HPDE6-E6E7 (cell line): ENCODE measurements around the gene GRHL1.

Experiments
- DNase-seq: peaks from one replicate; pipeline ENCODE4 v3.0.0; 2011; ENCODE audit warnings: missing footprints; ENCODE audit errors: extremely low spot score

The GRHL1 gene

DNA sequence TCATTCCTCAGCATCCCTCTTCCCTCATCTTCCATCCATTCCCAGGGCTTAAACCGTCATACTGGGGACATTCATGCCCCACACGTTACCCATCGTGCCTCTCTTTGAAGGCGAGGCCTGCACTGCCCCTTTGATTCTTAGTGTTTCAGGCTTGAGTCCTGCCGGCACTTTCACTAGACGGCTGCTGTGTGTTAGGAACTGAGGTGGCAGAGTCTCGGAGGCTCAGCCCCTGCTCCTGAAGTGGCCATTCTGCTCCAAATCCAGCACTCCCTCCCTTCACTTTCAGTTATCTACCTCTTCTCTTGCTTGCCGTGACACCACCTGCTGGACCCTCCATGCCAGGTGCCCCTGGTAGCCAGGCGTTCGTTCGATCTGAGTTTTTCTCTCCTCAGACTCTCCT lies 43.0 kb downstream of the GRHL1 start:
- no peak for DNase-seq

DNA sequence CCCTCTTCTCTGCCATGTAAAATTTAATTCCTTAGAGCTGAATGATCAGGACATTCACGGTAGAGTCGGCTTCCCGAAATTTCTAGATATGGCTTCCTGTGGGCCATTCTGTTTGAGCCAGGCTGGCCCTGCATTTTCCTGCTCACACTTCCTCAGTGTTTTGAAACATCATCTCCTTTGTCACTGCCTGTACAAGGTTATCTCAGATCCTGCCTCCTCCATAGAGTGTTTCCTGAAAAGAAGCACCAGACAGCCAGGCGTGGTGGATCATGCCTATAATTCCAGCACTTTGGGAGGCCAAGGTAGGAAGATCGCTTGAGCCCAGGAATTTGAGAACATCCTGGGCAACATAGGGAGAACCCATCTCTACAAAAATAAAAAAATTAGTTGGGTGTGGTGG lies 43.6 kb downstream of the GRHL1 start:
- no peak for DNase-seq

DNA sequence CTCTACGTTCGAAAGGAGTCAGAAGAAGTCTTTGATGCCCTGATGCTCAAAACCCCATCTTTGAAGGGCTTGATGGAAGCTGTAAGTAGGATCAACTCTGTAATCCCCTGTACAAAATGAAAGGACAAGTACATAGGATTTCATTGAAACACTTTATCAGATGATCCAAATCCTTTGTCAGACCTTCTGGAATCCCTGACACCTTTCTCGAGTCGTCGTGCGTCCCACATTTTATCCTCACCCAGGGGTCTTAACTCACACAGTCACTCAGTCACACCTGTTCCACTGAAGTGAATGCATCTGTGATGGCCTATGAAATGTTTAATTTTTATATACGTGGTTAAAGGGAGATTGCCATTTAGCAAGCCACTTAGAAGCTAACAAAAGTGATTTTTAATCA lies 44.8 kb downstream of the GRHL1 start:
- no peak for DNase-seq

DNA sequence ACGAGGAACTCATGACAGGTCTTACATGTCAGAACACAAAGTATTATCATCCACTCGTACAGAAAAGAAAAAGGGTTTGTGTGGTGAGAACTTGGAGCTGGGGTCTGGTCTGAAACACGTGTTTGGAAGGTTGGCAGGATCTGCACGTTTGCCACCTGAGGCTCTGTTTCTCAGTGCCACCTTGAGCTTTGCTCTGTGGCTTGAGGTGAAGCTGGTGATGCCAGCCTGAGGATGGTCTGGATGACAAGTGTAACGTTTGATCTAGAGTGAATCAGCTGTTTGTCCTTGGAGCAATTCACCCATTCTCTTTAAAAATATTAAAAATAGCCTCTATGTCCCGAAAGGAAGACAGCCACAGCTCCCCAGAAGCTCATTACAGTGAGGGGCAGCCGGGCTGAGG lies 46.4 kb downstream of the GRHL1 start:
- DNase-seq = no peak

DNA sequence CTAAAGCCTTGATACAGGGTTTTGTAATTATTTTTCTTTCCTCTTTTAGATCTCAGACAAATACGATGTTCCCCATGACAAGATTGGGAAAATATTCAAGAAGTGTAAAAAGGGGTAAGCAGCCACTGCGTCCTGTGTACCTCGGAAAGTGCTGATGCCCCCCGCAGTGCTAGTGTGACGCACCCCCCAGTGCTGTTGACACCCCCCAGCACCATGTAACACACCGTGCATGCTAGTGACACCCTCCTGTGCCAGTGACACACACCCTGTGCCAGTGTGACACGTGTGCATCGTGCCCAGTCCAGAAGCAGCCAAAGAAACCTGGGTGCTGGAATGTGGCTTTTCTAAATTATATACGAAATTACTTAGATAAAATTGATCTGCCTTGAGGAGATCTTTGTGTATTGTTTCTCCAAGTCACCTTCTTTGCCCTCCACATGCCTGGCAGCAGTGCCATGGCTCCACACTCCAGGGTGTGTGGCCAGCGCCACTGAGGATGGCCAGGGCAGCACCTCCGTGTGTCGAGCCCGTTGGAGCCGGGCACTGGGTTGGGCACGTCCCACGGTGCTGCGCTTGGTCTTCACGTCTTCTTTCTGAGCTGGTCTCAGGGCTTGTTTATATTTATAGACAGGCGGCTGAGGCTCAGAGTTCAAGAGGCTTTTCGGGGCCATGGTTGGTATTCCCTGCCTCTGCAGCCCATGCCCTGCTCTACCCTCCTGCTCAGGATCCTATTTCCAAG lies 47.6 kb downstream of the GRHL1 start:
- no peak for DNase-seq

DNA sequence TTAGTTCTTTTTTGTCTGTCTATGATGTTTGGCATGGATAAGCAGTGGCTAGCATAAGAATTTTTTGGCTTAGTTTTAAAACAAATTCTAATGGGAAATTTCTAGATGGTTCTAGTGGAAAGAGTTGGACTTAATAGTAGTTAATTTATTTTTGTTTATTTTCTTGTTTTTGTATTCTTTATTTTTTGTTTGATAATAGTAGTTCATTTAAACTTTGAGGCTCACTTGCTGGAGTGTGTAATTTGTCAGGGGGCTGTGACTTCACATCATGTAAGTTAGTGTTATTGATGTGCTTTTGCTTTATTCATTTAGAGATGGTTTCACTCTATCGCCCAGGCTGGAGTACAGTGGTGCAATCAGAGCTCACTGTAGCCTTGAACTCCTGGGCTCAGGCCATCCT lies 48.2 kb downstream of the GRHL1 start:
- no peak for DNase-seq

DNA sequence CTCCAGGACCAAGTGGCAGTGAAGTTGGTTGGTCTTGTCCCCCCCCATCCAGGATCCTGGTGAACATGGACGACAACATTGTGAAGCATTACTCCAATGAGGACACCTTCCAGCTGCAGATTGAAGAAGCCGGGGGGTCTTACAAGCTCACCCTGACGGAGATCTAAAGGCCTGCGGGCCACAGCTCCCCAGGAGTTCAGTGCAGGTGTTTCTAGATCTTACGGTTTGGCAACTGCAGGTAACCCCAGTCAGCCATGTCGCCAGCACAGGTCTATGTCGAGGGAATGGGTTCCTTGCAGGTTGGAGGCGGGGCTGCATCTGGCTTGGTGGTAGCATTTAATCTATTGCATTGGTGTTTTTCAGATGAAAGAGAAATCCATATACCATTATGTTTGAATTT lies 49.0 kb downstream of the GRHL1 start:
- DNase-seq = no peak

DNA sequence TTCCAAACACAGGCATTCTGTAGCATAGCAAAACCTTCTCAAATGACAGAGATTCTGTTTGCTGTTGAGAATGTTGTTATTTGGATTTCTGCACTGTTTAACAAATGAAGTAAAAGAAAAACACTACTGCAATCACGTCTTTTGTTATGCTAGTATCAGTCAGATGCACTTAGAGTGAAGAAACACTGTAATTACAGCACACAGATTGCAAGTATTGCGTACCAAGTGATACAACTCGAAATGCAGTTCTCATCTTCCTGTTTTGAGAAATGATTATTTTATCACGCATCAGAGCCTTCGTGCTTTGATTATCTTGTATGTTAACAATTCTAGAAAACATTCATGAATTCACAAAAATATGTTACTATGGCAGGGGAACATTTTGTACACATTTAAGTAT lies 50.1 kb downstream of the GRHL1 start:
- no peak for DNase-seq

DNA sequence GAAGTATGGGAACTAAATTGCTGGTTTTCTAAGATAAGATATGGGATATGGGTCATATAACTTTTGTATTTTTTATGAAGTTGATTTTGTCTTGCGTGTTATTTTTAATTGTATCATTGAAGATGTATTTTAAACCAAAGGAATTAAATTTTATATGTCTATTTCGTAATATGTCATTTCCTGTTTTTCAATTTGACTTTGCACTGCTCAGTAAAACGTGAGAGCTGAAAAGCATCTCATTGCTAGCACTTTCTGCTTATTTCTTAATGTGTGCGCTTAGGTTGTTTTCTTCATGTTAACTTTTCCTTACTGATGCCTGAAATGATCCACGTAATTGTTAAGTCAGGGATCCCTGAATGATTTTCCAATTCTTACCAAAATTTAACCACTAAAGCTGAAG lies 50.6 kb downstream of the GRHL1 start:
- DNase-seq = no peak

DNA sequence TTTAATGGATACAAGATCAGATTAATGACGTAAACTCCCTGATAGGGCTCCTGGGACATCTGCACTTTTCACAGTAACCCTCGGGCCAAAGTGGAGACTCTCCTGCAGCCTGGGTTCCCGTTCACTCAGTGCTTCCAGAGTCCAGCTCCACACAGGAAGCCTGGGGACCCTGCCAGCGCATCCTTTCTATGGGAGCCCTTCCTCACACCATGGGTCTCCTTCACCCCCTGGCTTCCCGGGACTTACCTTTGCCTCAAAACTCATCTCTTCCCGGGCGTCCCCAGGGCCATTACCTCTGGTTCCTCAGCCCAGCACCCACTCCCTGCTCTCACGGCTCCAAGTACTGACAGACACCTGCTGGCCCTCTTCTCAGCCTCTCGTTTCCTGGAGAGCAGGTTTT lies 51.2 kb downstream of the GRHL1 start:
- DNase-seq = no peak

DNA sequence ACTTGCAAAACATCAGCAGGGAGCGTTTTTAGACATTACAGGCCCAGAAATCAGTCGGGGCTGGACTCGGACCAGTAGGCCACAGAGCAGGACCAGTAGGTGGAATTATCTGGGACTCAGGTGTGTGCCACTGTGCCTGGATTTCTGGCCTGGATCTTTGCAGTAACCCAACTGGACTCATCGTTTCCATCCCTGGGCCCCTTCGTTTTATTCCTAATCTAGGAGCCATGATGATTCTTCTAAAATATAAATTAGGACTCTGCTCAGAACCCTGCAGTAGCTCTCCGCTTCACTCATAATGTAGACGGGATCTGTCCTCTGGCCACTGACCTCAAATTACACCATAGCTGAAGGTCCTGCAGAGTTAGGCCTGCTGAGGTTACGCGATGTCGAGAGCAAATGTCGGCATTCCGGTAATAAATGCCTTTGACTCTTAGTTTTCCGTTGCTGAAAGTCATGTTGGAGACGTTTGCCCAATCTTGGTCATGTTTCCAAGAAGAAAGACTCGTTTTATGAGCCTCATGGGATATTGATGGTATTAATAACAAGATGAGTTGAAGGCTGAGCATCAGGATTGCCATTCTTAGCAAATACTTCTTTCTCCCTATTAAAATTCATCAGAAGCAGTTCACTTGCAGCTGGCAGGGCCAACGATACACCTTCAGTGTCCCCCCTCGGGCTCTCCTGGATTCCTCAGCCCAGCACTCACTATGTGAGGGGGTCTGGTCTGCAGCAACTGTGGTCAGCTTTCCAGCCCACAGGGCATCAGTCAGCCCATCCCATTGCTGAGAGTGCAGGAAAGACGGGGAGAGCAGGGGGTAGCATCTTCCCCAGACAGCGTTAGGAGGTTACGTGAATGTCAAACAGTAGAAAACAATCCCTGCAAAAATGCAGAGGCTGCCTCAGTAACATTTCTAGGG lies 52.0 kb downstream of the GRHL1 start:
- no peak for DNase-seq

DNA sequence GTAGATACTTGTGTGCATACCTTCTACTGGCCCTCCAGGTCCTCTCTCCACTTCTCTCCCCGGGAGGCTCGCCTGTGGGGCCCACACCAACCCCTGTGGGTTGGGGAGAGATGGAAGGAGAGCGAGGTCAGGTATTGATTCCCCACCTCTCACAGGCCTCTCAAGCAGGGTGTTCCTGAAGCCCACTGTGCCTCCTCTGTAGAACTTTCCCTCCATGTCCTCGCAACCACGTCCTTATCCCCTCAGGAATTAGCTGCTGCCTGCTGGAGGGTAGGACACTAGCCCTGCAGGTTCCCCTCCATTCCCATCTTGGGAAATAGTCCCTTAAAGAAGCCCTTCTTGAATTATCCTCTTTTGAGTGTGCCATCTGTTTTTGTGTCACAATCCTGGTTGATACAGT lies 52.9 kb downstream of the GRHL1 start:
- no peak for DNase-seq

DNA sequence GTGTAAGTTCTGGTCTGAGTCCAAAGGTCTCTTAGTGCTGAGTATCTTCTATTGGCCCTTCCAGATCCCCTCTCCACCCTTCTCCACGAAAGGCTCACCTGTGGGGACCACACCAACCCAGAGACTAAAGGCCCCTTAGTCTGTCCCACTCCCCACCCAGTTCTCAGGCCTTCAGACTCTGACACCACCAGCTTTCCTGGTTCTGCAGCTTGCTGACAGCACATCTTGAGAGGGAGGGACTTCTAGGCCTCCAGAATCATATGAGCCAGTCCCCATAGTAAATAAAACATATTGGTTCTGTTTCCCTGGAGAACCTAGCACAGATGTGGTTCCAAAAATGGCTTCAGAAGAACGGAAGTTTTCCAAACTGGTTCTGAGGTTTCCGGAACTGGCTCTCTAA lies 53.3 kb downstream of the GRHL1 start:
- no peak for DNase-seq

DNA sequence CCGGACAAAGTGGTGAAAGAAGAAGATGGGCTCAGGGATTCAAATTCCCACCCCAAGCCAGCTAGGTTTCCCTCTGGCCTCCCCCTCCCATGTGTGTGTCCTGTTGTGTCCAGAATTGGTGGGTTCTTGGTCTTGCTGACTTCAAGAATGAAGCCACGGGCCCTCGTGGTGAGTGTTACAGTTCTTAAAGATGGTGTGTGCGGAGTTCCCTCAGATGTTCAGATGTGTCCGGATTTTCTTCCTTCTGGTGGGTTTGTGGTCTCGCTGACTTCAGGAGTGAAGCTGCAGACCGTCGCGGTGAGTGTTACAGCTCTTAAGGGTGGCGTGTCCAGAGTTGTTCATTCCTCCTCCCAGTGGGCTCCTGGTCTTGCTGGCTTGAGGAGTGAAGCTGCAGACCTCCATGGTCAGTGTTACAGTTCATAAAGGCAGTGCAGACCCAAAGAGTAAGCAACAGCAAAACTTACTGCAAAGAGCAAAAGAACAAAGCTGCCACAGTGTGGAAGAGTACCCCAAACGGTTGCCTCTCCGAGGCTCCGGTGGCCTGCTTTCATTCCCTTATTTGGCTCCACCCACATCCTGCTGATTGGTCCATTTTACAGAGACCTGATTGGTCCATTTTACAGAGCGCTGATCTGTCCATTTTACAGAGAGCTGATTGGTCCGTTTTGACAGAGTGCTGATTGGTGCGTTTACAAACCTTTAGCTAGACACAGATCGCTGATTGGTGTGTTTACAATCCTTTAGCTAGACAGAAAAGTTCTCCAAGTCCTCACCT lies 54.2 kb downstream of the GRHL1 start:
- no peak for DNase-seq

DNA sequence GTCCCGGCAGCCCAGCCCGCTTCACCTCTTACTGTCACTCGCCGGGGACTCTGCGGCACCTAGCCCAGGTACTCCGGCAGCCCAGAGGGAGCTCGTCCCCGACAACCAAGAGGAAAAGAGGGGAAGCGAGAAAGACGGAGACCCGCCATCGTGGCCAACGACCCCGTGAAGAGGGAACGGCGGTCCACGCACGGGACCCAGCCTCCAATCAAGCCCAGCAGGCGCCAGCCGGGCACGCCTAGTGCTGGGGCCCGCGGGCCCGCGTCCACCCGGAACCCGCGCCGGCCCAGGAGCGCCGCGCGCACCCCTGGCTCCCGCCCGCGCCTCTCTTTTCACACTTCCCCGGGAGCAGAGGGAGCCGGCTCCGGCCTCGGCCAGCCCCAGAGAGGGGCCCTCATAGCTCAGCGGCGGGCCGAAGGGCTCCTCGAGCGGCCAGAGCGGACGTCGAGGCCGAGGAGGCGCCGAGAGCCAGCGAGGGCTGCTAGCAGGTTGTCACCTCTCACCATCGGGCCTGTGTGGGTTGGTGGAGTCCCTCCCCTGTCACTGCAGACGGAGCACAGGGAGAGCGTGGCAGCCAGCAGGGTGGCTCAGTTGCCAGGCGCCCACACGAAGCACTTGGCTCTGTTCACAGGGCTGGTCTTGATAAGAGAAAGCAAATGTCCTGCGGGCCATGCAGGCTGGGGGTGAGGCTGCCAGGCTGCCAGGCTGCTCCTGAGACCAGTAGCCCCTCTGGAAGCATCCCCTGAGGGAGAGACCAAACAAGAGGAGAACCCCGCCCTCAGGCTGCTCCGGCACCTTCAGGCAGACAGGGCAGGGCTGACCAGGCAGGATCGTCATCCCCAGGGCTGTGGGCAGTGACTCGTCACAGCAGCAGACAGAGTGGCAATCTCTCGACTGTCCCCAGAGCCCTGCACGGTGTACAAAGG lies 55.0 kb downstream of the GRHL1 start:
- no peak for DNase-seq

DNA sequence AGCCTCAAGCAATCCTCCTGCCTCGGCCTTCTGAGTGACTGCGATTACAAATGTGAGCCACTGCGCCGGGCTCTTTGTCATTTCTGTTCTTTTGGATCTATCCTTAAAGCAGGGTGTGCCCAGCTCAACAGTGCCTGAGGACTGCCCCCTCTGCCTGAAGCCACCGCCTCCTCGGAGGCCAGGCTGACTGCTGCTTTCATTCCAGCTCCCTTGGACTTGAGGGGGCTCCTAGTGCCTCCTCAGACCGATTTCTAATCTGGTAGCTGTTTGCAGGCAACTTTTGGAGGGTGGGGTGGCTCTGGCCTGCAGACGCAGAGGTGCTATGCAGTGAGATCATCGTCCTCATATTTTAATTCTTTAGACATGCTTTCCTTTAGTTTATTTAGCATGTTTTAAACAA lies 55.9 kb downstream of the GRHL1 start:
- no peak for DNase-seq

DNA sequence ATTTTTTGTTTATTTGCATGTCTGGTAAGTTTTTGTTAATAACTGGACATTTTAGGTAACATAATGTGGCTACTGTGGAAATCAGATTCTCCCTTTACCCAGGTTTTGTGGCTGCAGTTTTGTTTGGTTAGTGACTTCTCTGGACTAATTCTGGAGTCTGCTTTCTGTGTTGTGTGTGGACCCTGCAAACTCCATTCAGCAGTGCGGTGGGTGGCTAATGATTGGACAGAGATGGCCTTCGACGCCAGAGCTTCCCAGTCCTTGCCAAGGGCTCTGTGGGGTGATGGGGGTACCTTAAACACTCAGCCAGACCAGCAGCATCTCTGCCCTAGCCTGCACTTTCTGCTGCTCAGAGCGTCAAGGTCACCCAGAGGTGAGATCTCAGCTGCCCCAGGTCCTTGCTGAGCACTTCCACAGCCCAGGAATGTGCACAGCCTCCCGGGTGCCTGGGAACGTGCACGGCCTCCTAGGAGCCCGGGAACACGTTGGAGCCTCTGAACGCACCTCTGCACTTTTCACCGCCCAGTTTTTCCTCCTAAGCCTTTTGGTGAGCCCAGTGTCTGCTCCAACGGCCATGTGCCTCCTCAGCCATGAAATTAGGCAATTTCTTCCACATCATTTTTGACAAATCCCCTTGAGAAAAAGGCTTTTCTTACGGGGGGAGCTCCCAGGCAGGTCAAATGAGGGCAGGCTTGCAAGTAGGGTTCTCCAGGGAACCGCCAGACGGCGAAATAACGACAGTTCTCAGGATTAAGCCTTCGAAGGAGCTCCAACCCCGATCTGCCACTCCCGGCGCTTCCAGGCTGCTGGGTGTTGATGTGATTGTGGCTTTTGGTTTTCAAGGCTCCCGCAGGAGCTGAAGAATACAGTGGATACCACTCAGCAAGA lies 56.7 kb downstream of the GRHL1 start:
- no peak for DNase-seq

DNA sequence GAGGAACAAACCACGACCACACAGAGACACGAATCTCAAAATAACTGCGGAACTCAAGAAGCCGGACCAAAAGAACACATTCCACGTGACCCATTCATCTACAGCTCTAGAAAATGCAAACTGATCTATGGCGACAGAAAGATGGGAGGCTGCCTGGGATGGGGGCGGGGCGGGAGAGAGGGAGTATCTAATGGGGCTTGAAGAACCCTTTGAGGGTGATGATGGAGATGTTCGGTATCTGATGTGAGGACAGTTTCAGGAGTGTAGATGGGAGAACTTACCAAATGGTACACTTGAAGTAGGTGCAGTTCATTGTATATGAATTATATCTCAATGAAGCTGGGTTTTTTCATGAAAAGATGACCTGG lies 57.3 kb downstream of the GRHL1 start:
- no peak for DNase-seq

DNA sequence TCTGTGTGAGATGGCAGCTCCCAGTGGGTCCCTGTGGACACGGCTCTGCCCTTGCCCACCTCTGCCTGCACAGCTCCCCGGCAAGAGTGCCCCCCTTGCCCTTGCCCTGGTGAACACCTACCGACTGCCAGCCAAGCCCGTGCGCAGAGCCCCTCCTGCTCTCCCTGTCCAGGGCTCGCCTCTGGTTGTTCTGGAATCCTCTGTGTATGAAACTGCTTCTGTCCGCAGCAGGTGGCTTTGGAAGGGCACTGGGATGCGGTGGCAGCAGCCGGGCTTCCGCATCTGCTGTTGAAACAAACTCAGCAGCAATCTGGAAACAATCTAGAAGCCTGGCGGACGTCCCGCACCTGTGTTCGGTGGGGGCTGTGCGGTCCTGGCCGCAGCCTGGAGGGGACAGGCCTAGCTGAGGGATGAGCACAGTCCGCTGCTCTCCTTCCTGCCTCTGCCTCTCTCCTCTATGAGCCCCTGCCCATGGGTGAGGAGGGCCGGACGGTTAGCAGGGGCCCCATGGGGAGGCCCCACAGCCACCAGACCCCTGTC lies 57.8 kb downstream of the GRHL1 start:
- no peak for DNase-seq
